ENCODE results near the gene OVAAL. TPM values are rescaled to one million over a fixed set of nuclear protein-coding genes. Genes with fewer than 3 reads are reported as not detected.

The OVAAL gene
- total and polyA plus RNA-seq, 10 of the 15 experiments (the other 5 are each of a cell fraction or from before 2014, with no cell fraction given): 0.04 to 0.33 (median 0.06) TPM; not detected in 7

- ChIA-PET CTCF (no interaction called here), SMC1A (ENCODE audit: uncharacterized antibody, unreplicated experiment) (interaction anchor here (1.6 kb wide), 1 partner anchor 53 kb away, joined by 3 read pairs; no protein-coding TSS in a partner anchor), POLR2A (no interaction called here), RAD21 (ENCODE audit: unreplicated experiment) (no interaction called here)
- in situ Hi-C loops (cut with MboI) (no loop called here), intact Hi-C loops (cut with micrococcal nuclease; ENCODE audit: unreplicated experiment) (no loop called here)
- no peak for ATAC-seq
- no peak overlapping the region for H3K27ac ChIP-seq (ENCODE audit: control insufficient read depth, insufficient read depth)
- DNase-seq (ENCODE audit: low read depth, low spot score): no peak
- no peaks in the 10 kb centered on the region; a peak in 1 of 4 replicates for H3K27me3 ChIP-seq (replicated peaks in 1 of 2; ENCODE audit: control insufficient read depth in 2 of 2, insufficient read depth in 2 of 2, low read length in 1 of 2)
- H3K79me2 ChIP-seq (ENCODE audit: control insufficient read depth, insufficient read depth, low read length): no peaks in the 10 kb centered on the region
- H2AFZ ChIP-seq (ENCODE audit: control insufficient read depth, low read depth, low read length): no peak overlapping the region
- 51% methylated on average over 2 of the region's 2 CpGs for WGBS (ENCODE audit: insufficient coverage, insufficient replicate concordance, low lambda C conversion rate, missing lambda C conversion rate)
- FAIRE-seq: no peak
- no peaks in the 10 kb centered on the region for H4K20me1 ChIP-seq (ENCODE audit: control insufficient read depth, insufficient read depth)
- H3K36me3 ChIP-seq (ENCODE audit: control insufficient read depth in 2 of 2, insufficient read depth in 2 of 2, low read length in 1 of 2): no peaks in the 10 kb centered on the region
- no peaks in the 10 kb centered on the region for H3K4me1 ChIP-seq (ENCODE audit: control insufficient read depth, insufficient read depth, low read length)
- TF ChIP-seq ZBTB33 (IDR thresholded peaks at IDR 0.05) (no peak), ELK1 (IDR thresholded peaks at IDR 0.05; ENCODE audit: low read depth, low read length) (no peak), POLR2A (IDR thresholded peaks at IDR 0.05; ENCODE audit: low read depth, low read length) (no peak), PAX5 (IDR thresholded peaks at IDR 0.05; ENCODE audit: borderline replicate concordance, low read depth, low read length) (no peak), ZBTB4 (CRISPR knock-in tag; IDR thresholded peaks at IDR 0.05) (no peak), BMI1 (IDR thresholded peaks at IDR 0.05; ENCODE audit: borderline replicate concordance) (no peak), ZNF274 (IDR thresholded peaks at IDR 0.05; ENCODE audit: insufficient read depth, insufficient read length) (no peak), SREBF2 (IDR thresholded peaks at IDR 0.05; ENCODE audit: low read length) (no peak), JUNB (IDR thresholded peaks at IDR 0.05) (no peak), SP1 (IDR thresholded peaks at IDR 0.05; ENCODE audit: low read depth, low read length) (no peak)
- TF ChIP-seq, protein P1, sequence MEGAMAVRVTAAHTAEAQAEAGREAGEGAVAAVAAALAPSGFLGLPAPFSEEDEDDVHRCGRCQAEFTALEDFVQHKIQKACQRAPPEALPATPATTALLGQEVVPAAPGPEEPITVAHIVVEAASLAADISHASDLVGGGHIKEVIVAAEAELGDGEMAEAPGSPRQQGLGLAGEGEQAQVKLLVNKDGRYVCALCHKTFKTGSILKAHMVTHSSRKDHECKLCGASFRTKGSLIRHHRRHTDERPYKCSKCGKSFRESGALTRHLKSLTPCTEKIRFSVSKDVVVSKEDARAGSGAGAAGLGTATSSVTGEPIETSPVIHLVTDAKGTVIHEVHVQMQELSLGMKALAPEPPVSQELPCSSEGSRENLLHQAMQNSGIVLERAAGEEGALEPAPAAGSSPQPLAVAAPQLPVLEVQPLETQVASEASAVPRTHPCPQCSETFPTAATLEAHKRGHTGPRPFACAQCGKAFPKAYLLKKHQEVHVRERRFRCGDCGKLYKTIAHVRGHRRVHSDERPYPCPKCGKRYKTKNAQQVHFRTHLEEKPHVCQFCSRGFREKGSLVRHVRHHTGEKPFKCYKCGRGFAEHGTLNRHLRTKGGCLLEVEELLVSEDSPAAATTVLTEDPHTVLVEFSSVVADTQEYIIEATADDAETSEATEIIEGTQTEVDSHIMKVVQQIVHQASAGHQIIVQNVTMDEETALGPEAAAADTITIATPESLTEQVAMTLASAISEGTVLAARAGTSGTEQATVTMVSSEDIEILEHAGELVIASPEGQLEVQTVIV (IDR thresholded peaks at IDR 0.05; ENCODE audit: borderline replicate concordance, partially characterized antibody): no peak
- H3K4me2 ChIP-seq (ENCODE audit: control insufficient read depth, insufficient read depth): no peak overlapping the region
- no TSS peak for BruUV-seq (replicated peaks)
- H3K9me3 ChIP-seq (replicated peaks; ENCODE audit: control insufficient read depth, insufficient read depth, low read length): no peaks in the 10 kb centered on the region
- no peak overlapping the region for H3K4me3 ChIP-seq
- H3K9ac ChIP-seq (ENCODE audit: control insufficient read depth, insufficient read depth, low read length): no peak overlapping the region
Observed at GRCh38 chr1:180588121-180588520, 29.4 kb downstream of the OVAAL start.
